GM18907 (cell line): ENCODE measurements around the gene IFI30.
"Not testable (repeated sequence)": the region's sequence is repeated elsewhere in the genome, so short reads cannot be mapped to it uniquely, and the experiment has no call there.

Source experiments
- ATAC-seq: cut with Tn5 transposase; IDR thresholded peaks from one replicate; pipeline ENCODE4 v1.9.1; 2021; ENCODE audit warnings: mild to moderate bottlenecking, moderate library complexity; ENCODE audit not compliant: unreplicated experiment

The IFI30 gene

GRCh38 chr19:18202397-18202777, 28.8 kb downstream of the IFI30 start:
- no peak for ATAC-seq

GRCh38 chr19:18202778-18203407, 29.3 kb downstream of the IFI30 start:
- no peak for ATAC-seq

- ATAC-seq = peak; percentile 3
Measured at GRCh38 chr19:18203408-18203862, 29.8 kb downstream of the IFI30 start.

- peak; percentile 90 for ATAC-seq
Measured at GRCh38 chr19:18203863-18204393, 30.3 kb downstream of the IFI30 start, which contains the start of gene RAB3A. Gene RAB3A, minus strand, starts transcription at chr19:18204042. Its CDS starts 1,302 bp downstream, at chr19:18202740.

- ATAC-seq = peak; percentile 16
Measured at GRCh38 chr19:18204394-18205199, 31.0 kb downstream of the IFI30 start.

- no peak for ATAC-seq
Measured at GRCh38 chr19:18205200-18205892, 31.7 kb downstream of the IFI30 start.

- ATAC-seq = no peak
Measured at GRCh38 chr19:18206018-18206417, 32.4 kb downstream of the IFI30 start.

GRCh38 chr19:18208098-18208951, 34.7 kb downstream of the IFI30 start:
- no peak for ATAC-seq

- ATAC-seq = not testable (repeated sequence)
Measured at GRCh38 chr19:18209912-18210311, 36.3 kb downstream of the IFI30 start.

GRCh38 chr19:18211683-18212082, 38.1 kb downstream of the IFI30 start:
- no peak for ATAC-seq

GRCh38 chr19:18214779-18215433, 41.3 kb downstream of the IFI30 start:
- no peak for ATAC-seq

GRCh38 chr19:18216789-18217188, 43.2 kb downstream of the IFI30 start:
- ATAC-seq = no peak

GRCh38 chr19:18218159-18218558, 44.5 kb downstream of the IFI30 start:
- ATAC-seq = no peak

GRCh38 chr19:18218600-18218999, 45.0 kb downstream of the IFI30 start:
- no peak for ATAC-seq

- ATAC-seq = no peak
Measured at GRCh38 chr19:18219911-18220631, 46.5 kb downstream of the IFI30 start.

GRCh38 chr19:18220632-18221275, 47.1 kb downstream of the IFI30 start:
- no peak for ATAC-seq

GRCh38 chr19:18221815-18222725, 48.5 kb downstream of the IFI30 start:
- no peak for ATAC-seq
